ENCODE results near the gene TWF2. TPM values are rescaled to one million over a fixed set of nuclear protein-coding genes. Genes with fewer than 3 reads are reported as not detected.

The TWF2 gene
- total and polyA plus RNA-seq, 2 of the 13 experiments (the other 11 are each of a cell fraction or from before 2014, with no cell fraction given): 45.5 to 108 TPM

GRCh38 chr3:52277972-52278509 lies 39.1 kb upstream of the TWF2 start (continued):
- TF ChIP-seq, protein P1, sequence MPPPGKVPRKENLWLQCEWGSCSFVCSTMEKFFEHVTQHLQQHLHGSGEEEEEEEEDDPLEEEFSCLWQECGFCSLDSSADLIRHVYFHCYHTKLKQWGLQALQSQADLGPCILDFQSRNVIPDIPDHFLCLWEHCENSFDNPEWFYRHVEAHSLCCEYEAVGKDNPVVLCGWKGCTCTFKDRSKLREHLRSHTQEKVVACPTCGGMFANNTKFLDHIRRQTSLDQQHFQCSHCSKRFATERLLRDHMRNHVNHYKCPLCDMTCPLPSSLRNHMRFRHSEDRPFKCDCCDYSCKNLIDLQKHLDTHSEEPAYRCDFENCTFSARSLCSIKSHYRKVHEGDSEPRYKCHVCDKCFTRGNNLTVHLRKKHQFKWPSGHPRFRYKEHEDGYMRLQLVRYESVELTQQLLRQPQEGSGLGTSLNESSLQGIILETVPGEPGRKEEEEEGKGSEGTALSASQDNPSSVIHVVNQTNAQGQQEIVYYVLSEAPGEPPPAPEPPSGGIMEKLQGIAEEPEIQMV (CRISPR knock-in tag; IDR thresholded peaks at IDR 0.05; ENCODE audit: low read depth): no peak
- TF ChIP-seq ZNF616 (CRISPR knock-in tag; IDR thresholded peaks at IDR 0.05; ENCODE audit: low read depth): no peak
- TF ChIP-seq ZNF839 (CRISPR knock-in tag; IDR thresholded peaks at IDR 0.05; ENCODE audit: borderline replicate concordance): 0 out of 2 replicates have a peak, but pooled peaks have one; percentile 2
- TF ChIP-seq ZNF251 (CRISPR knock-in tag; IDR thresholded peaks at IDR 0.05): no peak
- peak; percentile 8; the same call in 1 of the 2 replicates for TF ChIP-seq ZFP82 (CRISPR knock-in tag; IDR thresholded peaks at IDR 0.05; ENCODE audit: borderline replicate concordance)
- no peak for TF ChIP-seq MAF1 (CRISPR knock-in tag; IDR thresholded peaks at IDR 0.05; ENCODE audit: borderline replicate concordance)
- TF ChIP-seq, protein P2, sequence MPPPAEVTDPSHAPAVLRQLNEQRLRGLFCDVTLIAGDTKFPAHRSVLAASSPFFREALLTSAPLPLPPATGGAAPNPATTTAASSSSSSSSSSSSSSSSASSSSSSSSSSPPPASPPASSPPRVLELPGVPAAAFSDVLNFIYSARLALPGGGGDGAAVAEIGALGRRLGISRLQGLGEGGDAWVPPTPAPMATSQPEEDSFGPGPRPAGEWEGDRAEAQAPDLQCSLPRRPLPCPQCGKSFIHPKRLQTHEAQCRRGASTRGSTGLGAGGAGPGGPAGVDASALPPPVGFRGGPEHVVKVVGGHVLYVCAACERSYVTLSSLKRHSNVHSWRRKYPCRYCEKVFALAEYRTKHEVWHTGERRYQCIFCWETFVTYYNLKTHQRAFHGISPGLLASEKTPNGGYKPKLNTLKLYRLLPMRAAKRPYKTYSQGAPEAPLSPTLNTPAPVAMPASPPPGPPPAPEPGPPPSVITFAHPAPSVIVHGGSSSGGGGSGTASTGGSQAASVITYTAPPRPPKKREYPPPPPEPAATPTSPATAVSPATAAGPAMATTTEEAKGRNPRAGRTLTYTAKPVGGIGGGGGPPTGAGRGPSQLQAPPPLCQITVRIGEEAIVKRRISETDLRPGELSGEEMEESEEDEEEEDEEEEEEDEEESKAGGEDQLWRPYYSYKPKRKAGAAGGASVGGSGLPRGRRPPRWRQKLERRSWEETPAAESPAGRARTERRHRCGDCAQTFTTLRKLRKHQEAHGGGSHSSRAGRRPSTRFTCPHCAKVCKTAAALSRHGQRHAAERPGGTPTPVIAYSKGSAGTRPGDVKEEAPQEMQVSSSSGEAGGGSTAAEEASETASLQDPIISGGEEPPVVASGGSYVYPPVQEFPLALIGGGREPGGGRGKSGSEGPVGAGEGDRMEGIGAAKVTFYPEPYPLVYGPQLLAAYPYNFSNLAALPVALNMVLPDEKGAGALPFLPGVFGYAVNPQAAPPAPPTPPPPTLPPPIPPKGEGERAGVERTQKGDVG (CRISPR knock-in tag; IDR thresholded peaks at IDR 0.05; ENCODE audit: borderline replicate concordance): 0 out of 2 replicates have a peak, but pooled peaks have one; percentile 23
- TF ChIP-seq EEA1 (CRISPR knock-in tag; IDR thresholded peaks at IDR 0.05; ENCODE audit: borderline replicate concordance): no peak
- no peak for TF ChIP-seq HIVEP1 (CRISPR knock-in tag; IDR thresholded peaks at IDR 0.05)
- TF ChIP-seq, protein P3, sequence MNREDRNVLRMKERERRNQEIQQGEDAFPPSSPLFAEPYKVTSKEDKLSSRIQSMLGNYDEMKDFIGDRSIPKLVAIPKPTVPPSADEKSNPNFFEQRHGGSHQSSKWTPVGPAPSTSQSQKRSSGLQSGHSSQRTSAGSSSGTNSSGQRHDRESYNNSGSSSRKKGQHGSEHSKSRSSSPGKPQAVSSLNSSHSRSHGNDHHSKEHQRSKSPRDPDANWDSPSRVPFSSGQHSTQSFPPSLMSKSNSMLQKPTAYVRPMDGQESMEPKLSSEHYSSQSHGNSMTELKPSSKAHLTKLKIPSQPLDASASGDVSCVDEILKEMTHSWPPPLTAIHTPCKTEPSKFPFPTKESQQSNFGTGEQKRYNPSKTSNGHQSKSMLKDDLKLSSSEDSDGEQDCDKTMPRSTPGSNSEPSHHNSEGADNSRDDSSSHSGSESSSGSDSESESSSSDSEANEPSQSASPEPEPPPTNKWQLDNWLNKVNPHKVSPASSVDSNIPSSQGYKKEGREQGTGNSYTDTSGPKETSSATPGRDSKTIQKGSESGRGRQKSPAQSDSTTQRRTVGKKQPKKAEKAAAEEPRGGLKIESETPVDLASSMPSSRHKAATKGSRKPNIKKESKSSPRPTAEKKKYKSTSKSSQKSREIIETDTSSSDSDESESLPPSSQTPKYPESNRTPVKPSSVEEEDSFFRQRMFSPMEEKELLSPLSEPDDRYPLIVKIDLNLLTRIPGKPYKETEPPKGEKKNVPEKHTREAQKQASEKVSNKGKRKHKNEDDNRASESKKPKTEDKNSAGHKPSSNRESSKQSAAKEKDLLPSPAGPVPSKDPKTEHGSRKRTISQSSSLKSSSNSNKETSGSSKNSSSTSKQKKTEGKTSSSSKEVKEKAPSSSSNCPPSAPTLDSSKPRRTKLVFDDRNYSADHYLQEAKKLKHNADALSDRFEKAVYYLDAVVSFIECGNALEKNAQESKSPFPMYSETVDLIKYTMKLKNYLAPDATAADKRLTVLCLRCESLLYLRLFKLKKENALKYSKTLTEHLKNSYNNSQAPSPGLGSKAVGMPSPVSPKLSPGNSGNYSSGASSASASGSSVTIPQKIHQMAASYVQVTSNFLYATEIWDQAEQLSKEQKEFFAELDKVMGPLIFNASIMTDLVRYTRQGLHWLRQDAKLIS (CRISPR knock-in tag; IDR thresholded peaks at IDR 0.05): no peak
- TF ChIP-seq NFE2 (CRISPR knock-in tag; IDR thresholded peaks at IDR 0.05): no peak
- no peak for TF ChIP-seq HNF1A (IDR thresholded peaks at IDR 0.05; ENCODE audit: low read depth)
- no peak for TF ChIP-seq HNF1A (CRISPR knock-in tag; IDR thresholded peaks at IDR 0.05; ENCODE audit: borderline replicate concordance)
- TF ChIP-seq RBAK (CRISPR knock-in tag; IDR thresholded peaks at IDR 0.05): no peak
- no peak for TF ChIP-seq NR2F2 (IDR thresholded peaks at IDR 0.05; ENCODE audit: borderline replicate concordance, low read depth)
- TF ChIP-seq POLR2A (IDR thresholded peaks at IDR 0.05; ENCODE audit: insufficient read depth in 1 of 2, low read depth in 2 of 2, low read length in 2 of 2): peak in 1 of 2 experiments; percentile 78; a peak in 2 of 4 replicates
- TF ChIP-seq ZNF780A (CRISPR knock-in tag; IDR thresholded peaks at IDR 0.05): no peak
